ENCODE data around the gene MCM6.
"Not testable (repeated sequence)": the region's sequence is repeated elsewhere in the genome, so short reads cannot be mapped to it uniquely, and the experiment has no call there.

Gene MCM6

GRCh38 chr2:135890149-135890548, 13.9 kb upstream of the MCM6 start:
- H3K79me2 ChIP-seq: no peaks in the 10 kb centered on the region
- no peaks in the 10 kb centered on the region for H3K27me3 ChIP-seq (ENCODE audit: control insufficient read depth, insufficient read depth, low read length)
- TF ChIP-seq CTCF (IDR thresholded peaks at IDR 0.05): no peak
- no peak overlapping the region for H3K9ac ChIP-seq
- H2AFZ ChIP-seq: no peak overlapping the region
- no peaks in the 10 kb centered on the region for H3K9me3 ChIP-seq (ENCODE audit: control insufficient read depth, low read length)
- no peak overlapping the region for H3K4me3 ChIP-seq (ENCODE audit: low read depth, low read length)
- no peak overlapping the region for H3K4me2 ChIP-seq (ENCODE audit: low read length)
- H3K36me3 ChIP-seq (ENCODE audit: control insufficient read depth, insufficient read depth, low read length): no peaks in the 10 kb centered on the region
- H3K4me1 ChIP-seq: no peaks in the 10 kb centered on the region
- no peak overlapping the region for H3K27ac ChIP-seq

GRCh38 chr2:135888587-135888986, 12.3 kb upstream of the MCM6 start:
- not testable (repeated sequence) for H3K36me3 ChIP-seq (ENCODE audit: control insufficient read depth, insufficient read depth, low read length); H2AFZ ChIP-seq; H3K79me2 ChIP-seq; H3K4me1 ChIP-seq; H3K9ac ChIP-seq; H3K4me3 ChIP-seq (ENCODE audit: low read depth, low read length); H3K27ac ChIP-seq; H3K27me3 ChIP-seq (ENCODE audit: control insufficient read depth, insufficient read depth, low read length); H3K9me3 ChIP-seq (ENCODE audit: control insufficient read depth, low read length); H3K4me2 ChIP-seq (ENCODE audit: low read length)

GRCh38 chr2:135885709-135886108, 9.5 kb upstream of the MCM6 start:
- Histone ChIP-seq H3K4me1 (no peaks in the 10 kb centered on the region), H3K9me3 (ENCODE audit: control insufficient read depth, low read length) (no peaks in the 10 kb centered on the region)

GRCh38 chr2:135882415-135882814, 6.2 kb upstream of the MCM6 start:
- H3K4me3 ChIP-seq (ENCODE audit: low read depth, low read length): no peak overlapping the region
- H2AFZ ChIP-seq: no peak overlapping the region
- H3K9ac ChIP-seq: no peak overlapping the region
- H3K36me3 ChIP-seq (ENCODE audit: control insufficient read depth, insufficient read depth, low read length): no peaks in the 10 kb centered on the region
- no peak for TF ChIP-seq CTCF (IDR thresholded peaks at IDR 0.05)
- no peaks in the 10 kb centered on the region for H3K79me2 ChIP-seq
- H3K9me3 ChIP-seq (ENCODE audit: control insufficient read depth, low read length): no peaks in the 10 kb centered on the region
- H3K27me3 ChIP-seq (ENCODE audit: control insufficient read depth, insufficient read depth, low read length): no peaks in the 10 kb centered on the region
- H3K27ac ChIP-seq: no peak overlapping the region
- no peaks in the 10 kb centered on the region for H3K4me1 ChIP-seq
- no peak overlapping the region for H3K4me2 ChIP-seq (ENCODE audit: low read length)

More at GRCh38 chr2:135885709-135886108, 9.5 kb upstream of the MCM6 start:
- no peaks in the 10 kb centered on the region for H3K27me3 ChIP-seq (ENCODE audit: control insufficient read depth, insufficient read depth, low read length)
- H3K9ac ChIP-seq: no peak overlapping the region
- H2AFZ ChIP-seq: no peak overlapping the region
- H3K4me2 ChIP-seq (ENCODE audit: low read length): no peak overlapping the region
- H3K36me3 ChIP-seq (ENCODE audit: control insufficient read depth, insufficient read depth, low read length): no peaks in the 10 kb centered on the region
- TF ChIP-seq CTCF (IDR thresholded peaks at IDR 0.05): no peak
- H3K79me2 ChIP-seq: no peaks in the 10 kb centered on the region
- H3K4me3 ChIP-seq (ENCODE audit: low read depth, low read length): no peak overlapping the region
- no peak overlapping the region for H3K27ac ChIP-seq

GRCh38 chr2:135876770-135877169, 527 bp upstream of the MCM6 start:
- H2AFZ ChIP-seq: peak overlapping the region; percentile 92
- H3K4me3 ChIP-seq (ENCODE audit: low read depth, low read length): peak overlapping the region; percentile 66
- H3K27me3 ChIP-seq (ENCODE audit: control insufficient read depth, insufficient read depth, low read length); H3K36me3 ChIP-seq (ENCODE audit: control insufficient read depth, insufficient read depth, low read length); H3K9me3 ChIP-seq (ENCODE audit: control insufficient read depth, low read length); H3K27ac ChIP-seq; H3K9ac ChIP-seq; H3K4me1 ChIP-seq; H3K79me2 ChIP-seq: not testable (repeated sequence)
- peak overlapping the region; percentile 88 for H3K4me2 ChIP-seq (ENCODE audit: low read length)

GRCh38 chr2:135875491-135876065, 665 bp downstream of the MCM6 start:
- H3K9ac ChIP-seq: no peak overlapping the region
- peak overlapping the region; percentile 37 for H3K27ac ChIP-seq

More at GRCh38 chr2:135875491-135876065, 665 bp downstream of the MCM6 start:
- H3K79me2 ChIP-seq: no peaks in the 10 kb centered on the region
- H3K36me3 ChIP-seq (ENCODE audit: control insufficient read depth, insufficient read depth, low read length): no peaks in the 10 kb centered on the region
- no peak for TF ChIP-seq CTCF (IDR thresholded peaks at IDR 0.05)
- H3K4me1 ChIP-seq: no peaks in the 10 kb centered on the region
- H3K4me3 ChIP-seq (ENCODE audit: low read depth, low read length): peak overlapping the region; percentile 66
- no peaks in the 10 kb centered on the region for H3K9me3 ChIP-seq (ENCODE audit: control insufficient read depth, low read length)
- peak overlapping the region; percentile 92 for H2AFZ ChIP-seq
- no peaks in the 10 kb centered on the region for H3K27me3 ChIP-seq (ENCODE audit: control insufficient read depth, insufficient read depth, low read length)
- H3K4me2 ChIP-seq (ENCODE audit: low read length): peak overlapping the region; percentile 88
